PFSK-1 (cell line): Measurements from ENCODE around the gene ADPGK.

Experiments
- FOXP2 ChIP-seq: optimal IDR thresholded peaks from 2 replicates; pipeline ENCODE3; 2011; ENCODE audit warnings: borderline replicate concordance, control low read depth, inconsistent platforms; ENCODE audit not compliant: insufficient read depth; ENCODE audit errors: extremely low read length, extremely low read depth
- POLR2AphosphoS5 ChIP-seq: IDR thresholded peaks from 2 replicates; pipeline ENCODE4 v1.6.1; 2012; ENCODE audit warnings: low read depth, mild to moderate bottlenecking, control low read depth, low read length, moderate library complexity
- SIN3A ChIP-seq: IDR thresholded peaks from 2 replicates; pipeline ENCODE4 v1.6.1; 2012; ENCODE audit warnings: mild to moderate bottlenecking, low read length, moderate library complexity, borderline replicate concordance; ENCODE audit not compliant: insufficient read depth
- TAF1 ChIP-seq: IDR thresholded peaks from 2 replicates; pipeline ENCODE4 v1.6.1; 2012; ENCODE audit warnings: low read length, control low read depth, borderline replicate concordance; ENCODE audit not compliant: insufficient read depth
- TF ChIP-seq, protein P1 (sequence below), 2 experiments: IDR thresholded peaks; 2 replicates each; pipeline versions ENCODE4 v1.6.1 to v1.8.0; 2011 to 2012; ENCODE audit warnings: low read depth in 2 of 2, low read length in 2 of 2, control low read depth in 1 of 2, inconsistent platforms in 1 of 2, mild to moderate bottlenecking in 1 of 2, moderate library complexity in 1 of 2; ENCODE audit not compliant: insufficient read depth in 1 of 2

Gene ADPGK

DNA sequence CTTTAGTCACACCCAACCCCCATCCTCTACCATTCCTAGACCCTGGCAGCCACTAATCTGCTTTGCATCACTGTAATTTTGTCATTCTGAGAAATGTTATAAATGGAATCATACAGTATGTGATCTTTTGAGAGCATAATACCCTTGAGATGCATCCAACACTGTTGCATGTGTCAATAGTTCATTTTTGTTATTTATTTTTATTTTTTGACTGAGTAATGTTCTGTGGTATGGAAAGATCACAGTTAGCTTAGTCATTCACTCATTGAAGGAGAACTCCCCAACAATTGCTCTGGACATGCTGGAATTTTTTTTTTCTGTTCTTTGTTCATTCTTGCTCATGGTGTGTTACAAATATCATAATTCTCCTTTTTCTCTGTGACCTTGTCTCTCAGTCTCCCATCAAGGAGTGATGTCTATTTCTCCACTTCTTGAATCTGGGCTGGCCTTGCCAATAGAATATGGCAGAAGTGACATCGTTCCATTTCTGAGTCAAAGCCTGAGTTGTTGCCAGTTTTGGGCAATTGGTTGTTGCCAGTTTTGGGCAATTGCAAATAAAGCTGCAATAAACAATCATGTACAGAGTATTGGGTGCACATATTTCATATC lies 6.8 kb upstream of the ADPGK start:
- TF ChIP-seq POLR2AphosphoS5 (no peak), FOXP2 (no peak), TAF1 (no peak), SIN3A (no peak)
- TF ChIP-seq, protein P1, sequence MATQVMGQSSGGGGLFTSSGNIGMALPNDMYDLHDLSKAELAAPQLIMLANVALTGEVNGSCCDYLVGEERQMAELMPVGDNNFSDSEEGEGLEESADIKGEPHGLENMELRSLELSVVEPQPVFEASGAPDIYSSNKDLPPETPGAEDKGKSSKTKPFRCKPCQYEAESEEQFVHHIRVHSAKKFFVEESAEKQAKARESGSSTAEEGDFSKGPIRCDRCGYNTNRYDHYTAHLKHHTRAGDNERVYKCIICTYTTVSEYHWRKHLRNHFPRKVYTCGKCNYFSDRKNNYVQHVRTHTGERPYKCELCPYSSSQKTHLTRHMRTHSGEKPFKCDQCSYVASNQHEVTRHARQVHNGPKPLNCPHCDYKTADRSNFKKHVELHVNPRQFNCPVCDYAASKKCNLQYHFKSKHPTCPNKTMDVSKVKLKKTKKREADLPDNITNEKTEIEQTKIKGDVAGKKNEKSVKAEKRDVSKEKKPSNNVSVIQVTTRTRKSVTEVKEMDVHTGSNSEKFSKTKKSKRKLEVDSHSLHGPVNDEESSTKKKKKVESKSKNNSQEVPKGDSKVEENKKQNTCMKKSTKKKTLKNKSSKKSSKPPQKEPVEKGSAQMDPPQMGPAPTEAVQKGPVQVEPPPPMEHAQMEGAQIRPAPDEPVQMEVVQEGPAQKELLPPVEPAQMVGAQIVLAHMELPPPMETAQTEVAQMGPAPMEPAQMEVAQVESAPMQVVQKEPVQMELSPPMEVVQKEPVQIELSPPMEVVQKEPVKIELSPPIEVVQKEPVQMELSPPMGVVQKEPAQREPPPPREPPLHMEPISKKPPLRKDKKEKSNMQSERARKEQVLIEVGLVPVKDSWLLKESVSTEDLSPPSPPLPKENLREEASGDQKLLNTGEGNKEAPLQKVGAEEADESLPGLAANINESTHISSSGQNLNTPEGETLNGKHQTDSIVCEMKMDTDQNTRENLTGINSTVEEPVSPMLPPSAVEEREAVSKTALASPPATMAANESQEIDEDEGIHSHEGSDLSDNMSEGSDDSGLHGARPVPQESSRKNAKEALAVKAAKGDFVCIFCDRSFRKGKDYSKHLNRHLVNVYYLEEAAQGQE (IDR thresholded peaks at IDR 0.05; ENCODE audit: insufficient read depth in 1 of 2, low read depth in 2 of 2, low read length in 2 of 2) = no peak

DNA sequence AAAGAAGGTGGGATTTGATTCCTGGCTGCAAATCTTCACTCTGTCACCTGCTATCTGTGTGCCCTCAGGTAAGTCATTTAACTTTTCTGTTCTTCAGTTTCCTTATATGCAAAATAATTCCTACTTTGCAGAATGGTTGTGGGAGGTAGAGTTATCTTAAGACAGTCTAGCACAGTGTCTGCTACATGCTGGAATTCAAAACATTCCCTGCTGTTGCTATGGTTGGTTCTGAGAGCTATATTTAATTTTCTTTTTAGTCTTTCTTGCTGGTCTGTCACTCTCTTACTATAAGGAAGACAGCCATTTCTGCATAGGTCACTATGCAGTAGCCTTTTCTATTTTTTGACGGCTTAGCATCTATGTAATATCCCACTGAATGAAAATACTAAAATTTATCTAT lies 4.0 kb upstream of the ADPGK start:
- TF ChIP-seq, protein P1 (IDR thresholded peaks at IDR 0.05; ENCODE audit: insufficient read depth in 1 of 2, low read depth in 2 of 2, low read length in 2 of 2) = no peak
- TF ChIP-seq TAF1 = no peak

DNA sequence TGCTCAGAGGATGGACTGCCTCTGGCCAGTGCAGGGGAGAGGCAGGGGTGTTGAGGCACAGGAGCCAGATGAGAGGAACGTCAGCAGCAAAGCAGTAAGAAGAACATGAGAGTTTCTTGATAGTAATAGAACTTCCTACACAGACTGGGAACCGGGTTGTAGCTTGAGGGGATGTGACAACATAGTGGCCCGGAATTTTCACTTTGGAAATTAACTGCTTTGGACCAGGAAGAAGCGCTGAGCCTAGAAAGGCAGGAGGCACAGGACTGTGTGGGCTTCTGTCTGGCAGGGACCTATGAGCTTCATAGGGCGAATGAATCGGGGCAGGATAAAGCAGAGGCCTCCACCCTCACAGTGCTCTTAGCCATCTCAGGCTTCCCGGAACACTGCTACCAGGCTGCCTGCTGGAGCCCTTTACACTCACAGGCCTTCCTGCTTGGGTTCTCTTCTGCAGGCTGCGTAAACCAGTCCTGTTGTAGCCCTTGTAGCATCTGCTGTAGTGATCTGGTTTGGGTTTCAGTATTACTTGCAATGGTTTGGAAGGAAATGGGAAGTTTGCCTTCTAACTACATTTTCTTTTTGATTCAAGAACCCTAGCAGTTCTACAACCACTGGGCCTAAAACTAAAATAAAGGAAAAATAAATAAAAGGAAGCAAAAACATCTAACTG lies 3.3 kb upstream of the ADPGK start:
- TF ChIP-seq, protein P1 (IDR thresholded peaks at IDR 0.05; ENCODE audit: insufficient read depth in 1 of 2, low read depth in 2 of 2, low read length in 2 of 2) = no peak
- TF ChIP-seq TAF1 = no peak
- TF ChIP-seq SIN3A = no peak
- no peak for TF ChIP-seq FOXP2
- TF ChIP-seq POLR2AphosphoS5 = no peak

DNA sequence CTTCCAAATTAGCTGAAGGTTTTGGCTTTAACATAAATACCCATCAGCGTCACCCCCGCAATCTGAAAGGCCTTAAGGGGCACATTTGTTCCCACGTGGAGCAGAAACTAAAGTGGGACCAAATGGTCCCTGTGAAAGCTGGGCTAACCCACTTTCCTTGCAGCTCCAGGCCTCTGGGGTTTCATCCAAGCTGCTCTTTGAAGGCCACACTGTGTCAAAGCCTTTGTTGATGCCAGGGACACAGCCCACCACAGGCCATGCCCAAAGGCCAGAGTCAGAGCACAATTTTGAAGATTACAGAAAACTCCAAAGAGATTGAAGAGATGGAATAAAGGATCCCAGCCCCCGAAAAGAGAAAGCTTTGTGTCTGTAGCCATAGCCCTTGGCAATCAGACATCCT lies 2.7 kb upstream of the ADPGK start:
- TF ChIP-seq SIN3A (no peak), POLR2AphosphoS5 (no peak), TAF1 (no peak), FOXP2 (no peak)
- TF ChIP-seq, protein P1 (IDR thresholded peaks at IDR 0.05; ENCODE audit: insufficient read depth in 1 of 2, low read depth in 2 of 2, low read length in 2 of 2) = no peak
